ENCODE data around the gene TMEM185B.
"Not testable (repeated sequence)": the region's sequence is repeated elsewhere in the genome, so short reads cannot be mapped to it uniquely, and the experiment has no call there.

Gene TMEM185B

GRCh38 chr2:120241684-120242083 is 18.5 kb upstream of the TMEM185B start:
- H3K9me3 ChIP-seq (ENCODE audit: control insufficient read depth, low read length), result no peaks in the 10 kb centered on the region
- no peaks in the 10 kb centered on the region for H3K36me3 ChIP-seq (ENCODE audit: control insufficient read depth, insufficient read depth, low read length)
- peaks cover 38% of the 10 kb centered on the region for H3K4me1 ChIP-seq (ENCODE audit: control insufficient read depth, insufficient read depth, low read length)
- 90 to 98% methylated on average over 6 of the region's 6 CpGs for WGBS, 2 experiments
- H3K27ac ChIP-seq (ENCODE audit: insufficient read depth, low read depth, low read length, poor library complexity, severe bottlenecking), result no peak overlapping the region
- H3K27me3 ChIP-seq (ENCODE audit: control insufficient read depth, insufficient read depth, low read length, poor library complexity, severe bottlenecking), result no peaks in the 10 kb centered on the region
- no peak overlapping the region for H3K4me3 ChIP-seq (ENCODE audit: insufficient read depth, low read depth, low read length)

DNA sequence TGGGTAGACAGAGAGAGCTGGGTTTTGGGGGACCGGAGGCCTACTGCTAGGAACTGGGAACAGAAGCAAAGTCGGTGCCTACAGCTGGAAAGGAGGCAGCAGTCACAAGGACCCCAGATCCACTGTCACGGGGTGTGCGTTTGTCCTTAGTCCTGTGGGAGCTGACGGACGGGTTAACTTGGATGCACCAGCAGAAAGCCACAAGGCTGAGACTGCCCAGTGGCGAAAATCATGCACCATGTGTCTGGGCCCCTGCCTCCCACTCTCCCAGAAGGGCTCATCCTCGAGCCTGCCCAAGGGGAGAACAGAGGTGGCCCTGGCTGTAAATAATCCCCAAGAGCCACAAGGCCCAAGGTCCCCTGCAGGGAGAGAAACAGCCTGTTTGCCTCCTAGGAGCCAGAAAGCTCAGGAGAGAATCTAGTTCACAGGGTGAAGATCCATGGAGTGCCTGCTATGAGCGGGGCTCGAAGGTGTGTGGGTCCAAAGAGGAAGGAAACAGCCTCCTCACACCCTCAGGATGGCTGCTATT is 17.8 kb upstream of the TMEM185B start:
- Histone ChIP-seq H3K4me3 (ENCODE audit: insufficient read depth, low read depth, low read length) (no peak overlapping the region), H3K27ac (ENCODE audit: insufficient read depth, low read depth, low read length, poor library complexity, severe bottlenecking) (no peak overlapping the region), H3K9me3 (ENCODE audit: control insufficient read depth, low read length) (no peaks in the 10 kb centered on the region), H3K4me1 (ENCODE audit: control insufficient read depth, insufficient read depth, low read length) (peaks cover 32% of the 10 kb centered on the region), H3K36me3 (ENCODE audit: control insufficient read depth, insufficient read depth, low read length) (no peaks in the 10 kb centered on the region), H3K27me3 (ENCODE audit: control insufficient read depth, insufficient read depth, low read length, poor library complexity, severe bottlenecking) (no peaks in the 10 kb centered on the region)
- WGBS, 2 experiments, result 92 to 93% methylated on average over 10 of the region's 10 CpGs

- no peaks in the 10 kb centered on the region for H3K36me3 ChIP-seq (ENCODE audit: control insufficient read depth, insufficient read depth, low read length)
- no peaks in the 10 kb centered on the region for H3K27me3 ChIP-seq (ENCODE audit: control insufficient read depth, insufficient read depth, low read length, poor library complexity, severe bottlenecking)
- peaks cover 26% of the 10 kb centered on the region for H3K4me1 ChIP-seq (ENCODE audit: control insufficient read depth, insufficient read depth, low read length)
- no peaks in the 10 kb centered on the region for H3K9me3 ChIP-seq (ENCODE audit: control insufficient read depth, low read length)
- no peak overlapping the region for H3K27ac ChIP-seq (ENCODE audit: insufficient read depth, low read depth, low read length, poor library complexity, severe bottlenecking)
- H3K4me3 ChIP-seq (ENCODE audit: insufficient read depth, low read depth, low read length), result no peak overlapping the region
- 64% methylated on average over 22 of the region's 22 CpGs for WGBS, 2 experiments
Observed at GRCh38 chr2:120239488-120240287, 16.5 kb upstream of the TMEM185B start.

DNA sequence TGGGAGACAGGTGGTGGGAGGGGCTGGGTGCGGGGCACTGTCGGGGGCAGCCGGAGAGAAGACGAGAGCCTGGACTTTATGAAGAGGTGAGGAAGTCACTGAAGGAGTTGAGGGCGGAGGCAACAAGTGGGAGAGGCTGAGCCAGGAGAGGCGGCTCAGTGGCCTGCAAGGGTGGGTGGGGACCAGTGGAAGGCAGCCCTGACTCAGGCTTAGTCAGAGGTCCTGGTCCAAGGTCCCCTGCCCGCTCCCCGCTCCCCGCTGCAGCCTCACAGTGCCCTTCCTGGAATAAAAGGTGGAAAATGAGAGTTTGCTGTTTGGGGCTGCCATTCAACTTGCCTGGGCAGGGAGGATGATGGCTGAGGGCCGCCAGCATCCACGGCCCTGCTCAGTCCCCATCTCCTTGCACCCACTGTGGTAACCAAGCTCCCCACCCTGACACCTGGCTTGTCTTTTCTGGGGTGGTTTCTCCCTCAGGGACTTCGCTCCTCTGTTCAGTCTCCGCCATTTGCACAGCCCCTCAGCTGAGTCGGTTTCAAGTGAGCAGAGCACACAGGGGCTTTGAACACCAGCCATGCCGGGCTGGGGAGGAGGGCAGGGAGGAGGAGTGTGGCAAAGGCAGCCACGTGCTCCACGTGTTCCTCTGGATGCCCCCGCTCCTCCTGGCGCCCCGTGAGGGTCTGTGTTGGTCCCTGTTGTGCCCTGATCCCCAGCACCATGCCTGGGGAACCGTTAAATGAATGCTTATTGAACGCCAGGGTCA is 15.7 kb upstream of the TMEM185B start:
- H3K27ac ChIP-seq (ENCODE audit: insufficient read depth, low read depth, low read length, poor library complexity, severe bottlenecking), result peak overlapping the region; percentile 58
- no peaks in the 10 kb centered on the region for H3K36me3 ChIP-seq (ENCODE audit: control insufficient read depth, insufficient read depth, low read length)
- H3K9me3 ChIP-seq (ENCODE audit: control insufficient read depth, low read length), result no peaks in the 10 kb centered on the region
- no peaks in the 10 kb centered on the region for H3K27me3 ChIP-seq (ENCODE audit: control insufficient read depth, insufficient read depth, low read length, poor library complexity, severe bottlenecking)
- H3K4me1 ChIP-seq (ENCODE audit: control insufficient read depth, insufficient read depth, low read length), result peaks cover 26% of the 10 kb centered on the region
- 84 to 89% methylated on average over 22 of the region's 22 CpGs for WGBS, 2 experiments
- no peak overlapping the region for H3K4me3 ChIP-seq (ENCODE audit: insufficient read depth, low read depth, low read length)

DNA sequence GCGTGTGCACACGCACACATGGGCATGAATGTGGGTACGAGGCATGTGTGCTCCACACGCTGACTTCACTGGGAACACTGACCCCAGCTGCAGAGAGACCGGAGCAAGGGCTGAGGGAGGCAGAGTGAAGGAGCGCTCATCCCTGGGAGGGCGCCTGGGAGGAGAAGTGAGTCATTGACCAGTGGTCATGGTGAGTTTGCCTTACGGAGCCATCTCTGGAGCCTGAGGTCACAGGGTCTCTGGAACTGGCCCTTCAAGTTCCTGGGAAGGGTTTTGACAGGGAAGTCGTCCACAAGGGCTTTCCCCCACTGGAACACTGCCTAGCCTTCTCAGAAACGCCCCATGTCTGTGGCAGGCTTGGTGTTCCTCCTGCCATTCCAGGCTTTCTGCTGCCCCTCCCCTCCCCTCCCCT is 14.3 kb upstream of the TMEM185B start:
- 78 to 79% methylated on average over 10 of the region's 10 CpGs for WGBS, 2 experiments
- no peaks in the 10 kb centered on the region for H3K9me3 ChIP-seq (ENCODE audit: control insufficient read depth, low read length)
- no peak overlapping the region for H3K4me3 ChIP-seq (ENCODE audit: insufficient read depth, low read depth, low read length)
- peaks cover 26% of the 10 kb centered on the region for H3K4me1 ChIP-seq (ENCODE audit: control insufficient read depth, insufficient read depth, low read length)
- no peak overlapping the region for H3K27ac ChIP-seq (ENCODE audit: insufficient read depth, low read depth, low read length, poor library complexity, severe bottlenecking)
- no peaks in the 10 kb centered on the region for H3K36me3 ChIP-seq (ENCODE audit: control insufficient read depth, insufficient read depth, low read length)
- H3K27me3 ChIP-seq (ENCODE audit: control insufficient read depth, insufficient read depth, low read length, poor library complexity, severe bottlenecking), result no peaks in the 10 kb centered on the region

DNA sequence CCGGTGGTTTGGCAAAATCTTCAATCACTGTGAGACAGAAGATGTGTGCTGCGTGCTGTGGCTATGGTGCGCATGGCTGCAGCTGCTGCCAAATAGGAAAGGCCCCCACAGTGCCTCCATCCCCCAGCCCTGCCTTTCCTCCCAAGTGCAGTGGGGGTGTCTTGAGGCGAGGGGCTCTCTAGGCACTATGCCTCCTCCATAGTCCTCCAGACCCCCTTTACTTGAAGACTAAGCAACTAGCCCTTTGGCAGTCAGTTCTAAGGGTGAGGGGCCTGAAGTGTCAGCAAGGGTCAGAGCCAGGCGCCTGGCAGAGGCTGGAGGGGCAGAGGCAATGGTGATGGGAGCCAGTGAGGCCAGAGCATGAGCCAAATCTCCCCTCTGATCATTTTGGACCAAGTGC is 13.6 kb upstream of the TMEM185B start:
- H3K27me3 ChIP-seq (ENCODE audit: control insufficient read depth, insufficient read depth, low read length, poor library complexity, severe bottlenecking), result no peaks in the 10 kb centered on the region
- 74 to 78% methylated on average over 5 of the region's 5 CpGs for WGBS, 2 experiments
- H3K36me3 ChIP-seq (ENCODE audit: control insufficient read depth, insufficient read depth, low read length), result no peaks in the 10 kb centered on the region
- no peak overlapping the region for H3K4me3 ChIP-seq (ENCODE audit: insufficient read depth, low read depth, low read length)
- no peak overlapping the region for H3K27ac ChIP-seq (ENCODE audit: insufficient read depth, low read depth, low read length, poor library complexity, severe bottlenecking)
- no peaks in the 10 kb centered on the region for H3K9me3 ChIP-seq (ENCODE audit: control insufficient read depth, low read length)
- peaks cover 26% of the 10 kb centered on the region for H3K4me1 ChIP-seq (ENCODE audit: control insufficient read depth, insufficient read depth, low read length)

- Histone ChIP-seq H3K4me3 (ENCODE audit: insufficient read depth, low read depth, low read length) (no peak overlapping the region), H3K4me1 (ENCODE audit: control insufficient read depth, insufficient read depth, low read length) (peaks cover 26% of the 10 kb centered on the region), H3K9me3 (ENCODE audit: control insufficient read depth, low read length) (no peaks in the 10 kb centered on the region), H3K27me3 (ENCODE audit: control insufficient read depth, insufficient read depth, low read length, poor library complexity, severe bottlenecking) (no peaks in the 10 kb centered on the region), H3K27ac (ENCODE audit: insufficient read depth, low read depth, low read length, poor library complexity, severe bottlenecking) (no peak overlapping the region), H3K36me3 (ENCODE audit: control insufficient read depth, insufficient read depth, low read length) (no peaks in the 10 kb centered on the region)
- WGBS, 2 experiments, result 90% methylated on average over 10 of the region's 10 CpGs
Observed at GRCh38 chr2:120236316-120236715, 13.1 kb upstream of the TMEM185B start.

GRCh38 chr2:120235681-120236080 is 12.5 kb upstream of the TMEM185B start:
- Histone ChIP-seq H3K36me3 (ENCODE audit: control insufficient read depth, insufficient read depth, low read length) (no peaks in the 10 kb centered on the region), H3K27ac (ENCODE audit: insufficient read depth, low read depth, low read length, poor library complexity, severe bottlenecking) (no peak overlapping the region), H3K9me3 (ENCODE audit: control insufficient read depth, low read length) (no peaks in the 10 kb centered on the region), H3K4me1 (ENCODE audit: control insufficient read depth, insufficient read depth, low read length) (peaks cover 26% of the 10 kb centered on the region), H3K27me3 (ENCODE audit: control insufficient read depth, insufficient read depth, low read length, poor library complexity, severe bottlenecking) (no peaks in the 10 kb centered on the region), H3K4me3 (ENCODE audit: insufficient read depth, low read depth, low read length) (no peak overlapping the region)
- 95 to 96% methylated on average over 6 of the region's 6 CpGs for WGBS, 2 experiments

- not testable (repeated sequence) for H3K27me3 ChIP-seq (ENCODE audit: control insufficient read depth, insufficient read depth, low read length, poor library complexity, severe bottlenecking); H3K27ac ChIP-seq (ENCODE audit: insufficient read depth, low read depth, low read length, poor library complexity, severe bottlenecking); H3K4me3 ChIP-seq (ENCODE audit: insufficient read depth, low read depth, low read length); H3K36me3 ChIP-seq (ENCODE audit: control insufficient read depth, insufficient read depth, low read length); H3K9me3 ChIP-seq (ENCODE audit: control insufficient read depth, low read length)
- 89 to 93% methylated on average over 2 of the region's 2 CpGs for WGBS, 2 experiments
- peaks cover 26% of the 10 kb centered on the region for H3K4me1 ChIP-seq (ENCODE audit: control insufficient read depth, insufficient read depth, low read length)
Observed at GRCh38 chr2:120235158-120235557, 12.0 kb upstream of the TMEM185B start.

DNA sequence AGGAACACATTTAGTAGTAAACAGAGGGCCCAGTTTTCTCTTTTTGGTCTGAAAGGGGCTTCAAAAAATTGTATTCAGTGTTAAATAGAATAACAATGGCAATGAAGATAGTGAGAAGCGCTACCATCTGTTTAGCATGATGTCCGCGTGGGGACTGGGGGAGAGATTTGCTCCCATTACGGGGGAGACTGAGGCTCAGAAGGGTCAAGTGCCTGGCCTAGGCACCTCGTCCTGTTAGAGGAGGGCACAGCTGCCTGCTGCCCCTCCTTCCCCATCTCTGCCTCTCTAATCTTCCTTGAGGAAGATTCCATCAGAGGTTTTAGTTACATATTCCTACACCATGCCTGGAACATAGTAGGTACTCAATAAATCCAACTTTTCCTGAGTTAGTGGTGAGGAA is 10.1 kb upstream of the TMEM185B start:
- H3K4me1 ChIP-seq (ENCODE audit: control insufficient read depth, insufficient read depth, low read length), result peaks cover 11% of the 10 kb centered on the region
- H3K9me3 ChIP-seq (ENCODE audit: control insufficient read depth, low read length), result no peaks in the 10 kb centered on the region
- no peaks in the 10 kb centered on the region for H3K36me3 ChIP-seq (ENCODE audit: control insufficient read depth, insufficient read depth, low read length)
- no peaks in the 10 kb centered on the region for H3K27me3 ChIP-seq (ENCODE audit: control insufficient read depth, insufficient read depth, low read length, poor library complexity, severe bottlenecking)
- WGBS, 2 experiments, result 87 to 94% methylated on average over 5 of the region's 5 CpGs
- H3K4me3 ChIP-seq (ENCODE audit: insufficient read depth, low read depth, low read length), result no peak overlapping the region
- H3K27ac ChIP-seq (ENCODE audit: insufficient read depth, low read depth, low read length, poor library complexity, severe bottlenecking), result no peak overlapping the region

Data from ectodermal cell (in vitro differentiated cells).